HG02642 (cell line): ENCODE data around the gene SERTAD4.

Source experiments
- ATAC-seq: cut with Tn5 transposase; IDR thresholded peaks from one replicate; pipeline ENCODE4 v1.9.1; 2021; ENCODE audit warnings: mild to moderate bottlenecking; ENCODE audit not compliant: unreplicated experiment, poor library complexity

Gene SERTAD4

DNA sequence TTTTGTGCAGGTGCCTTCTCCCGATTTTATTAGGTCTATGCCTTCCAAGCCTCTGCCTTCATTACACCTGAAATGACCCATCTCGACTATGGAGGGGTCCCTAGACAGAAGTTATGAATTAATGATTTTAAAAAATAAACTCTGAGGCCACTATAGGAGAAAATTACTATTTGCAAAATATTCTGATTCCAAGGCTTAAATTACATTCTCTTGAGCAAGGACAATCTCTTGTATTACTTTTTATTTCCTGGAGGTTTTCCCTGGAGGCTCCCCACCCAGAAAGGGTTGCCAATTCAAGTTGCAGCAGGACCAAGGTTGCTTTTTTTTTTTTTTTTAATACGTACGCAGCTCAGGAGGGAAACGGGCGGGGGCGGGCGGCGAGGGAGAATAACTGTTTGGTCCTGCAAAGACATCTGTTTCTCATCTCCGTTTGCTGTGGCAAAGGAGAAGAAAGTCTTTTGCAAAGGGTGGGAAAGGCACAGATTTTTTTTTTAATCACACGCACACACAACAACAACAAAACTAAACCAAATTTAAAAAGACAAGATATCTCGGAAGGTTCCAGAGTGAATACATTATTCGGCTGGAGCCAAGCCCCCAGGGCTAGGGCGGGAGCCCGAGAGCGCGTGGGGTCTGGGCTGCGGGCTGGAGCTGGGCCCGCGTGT lies 618 bp upstream of the SERTAD4 start:
- no peak for ATAC-seq

- no peak for ATAC-seq
Observed at GRCh38 chr1:210233216-210233494, 559 bp downstream of the SERTAD4 start.

DNA sequence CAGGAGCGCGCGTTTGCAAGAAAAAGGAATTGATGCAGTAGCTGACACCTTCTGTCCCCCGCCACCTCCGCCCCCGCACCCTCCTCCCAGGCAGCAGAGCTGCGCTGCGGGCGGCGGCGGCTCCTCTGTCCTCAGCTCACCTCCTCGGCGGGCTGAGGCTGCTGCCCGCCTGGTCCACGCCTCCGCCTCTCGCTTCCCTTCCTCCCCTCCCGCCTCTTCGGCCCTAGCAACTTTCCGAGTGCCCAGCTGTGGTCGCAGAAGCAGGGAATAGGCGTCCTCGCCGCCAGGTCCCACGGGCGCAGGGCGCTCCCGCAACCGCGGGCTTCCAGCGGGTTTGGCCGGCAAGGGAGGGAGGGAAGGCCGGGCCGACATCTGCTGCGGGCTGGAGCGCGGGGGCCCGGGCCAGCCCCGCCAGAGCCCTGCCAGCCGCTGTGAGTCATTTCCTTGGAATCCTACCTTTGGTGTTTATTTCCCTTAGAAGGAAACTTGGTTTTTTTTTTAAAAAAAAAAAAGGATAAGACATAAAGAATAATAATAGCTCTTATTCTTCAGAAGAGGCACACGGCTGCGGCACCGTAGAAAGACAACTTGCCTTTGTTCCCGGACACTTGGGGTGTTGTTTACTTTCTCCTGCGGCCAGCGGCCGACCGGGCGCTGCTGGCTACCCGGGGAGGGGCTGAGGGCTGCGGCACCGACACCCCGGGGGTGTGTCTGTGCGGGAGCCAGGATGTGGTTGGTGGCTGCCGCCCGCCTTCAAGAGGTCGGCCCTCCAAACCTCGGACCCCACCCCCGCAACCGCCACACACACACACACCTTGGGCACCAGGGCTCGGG lies 1.1 kb downstream of the SERTAD4 start:
- ATAC-seq = no peak

- ATAC-seq = no peak
Observed at GRCh38 chr1:210234329-210234757, 1.7 kb downstream of the SERTAD4 start.

GRCh38 chr1:210235363-210236053 lies 2.9 kb downstream of the SERTAD4 start:
- no peak for ATAC-seq

DNA sequence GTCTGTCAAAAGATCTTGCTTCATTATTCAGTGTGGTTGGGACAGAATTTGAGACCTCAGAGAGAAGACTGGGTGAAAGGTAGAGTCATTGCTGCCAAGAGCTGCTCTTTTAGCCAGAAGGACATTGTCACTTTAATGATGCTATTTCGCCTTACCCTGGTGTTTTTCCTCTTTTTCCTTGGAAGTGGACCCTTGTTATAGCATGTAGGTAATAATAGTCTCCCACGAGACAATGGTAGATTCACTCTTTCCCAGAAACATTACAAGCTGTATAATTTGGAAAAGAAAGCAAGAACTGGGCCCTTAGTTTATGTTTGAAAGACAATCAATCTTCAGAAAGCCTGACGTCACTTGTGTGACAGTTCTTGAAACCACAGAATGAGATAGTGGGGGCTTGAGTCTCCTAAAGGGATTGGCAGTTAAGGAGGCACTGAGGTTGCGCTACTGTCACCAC lies 3.8 kb downstream of the SERTAD4 start:
- ATAC-seq = no peak

DNA sequence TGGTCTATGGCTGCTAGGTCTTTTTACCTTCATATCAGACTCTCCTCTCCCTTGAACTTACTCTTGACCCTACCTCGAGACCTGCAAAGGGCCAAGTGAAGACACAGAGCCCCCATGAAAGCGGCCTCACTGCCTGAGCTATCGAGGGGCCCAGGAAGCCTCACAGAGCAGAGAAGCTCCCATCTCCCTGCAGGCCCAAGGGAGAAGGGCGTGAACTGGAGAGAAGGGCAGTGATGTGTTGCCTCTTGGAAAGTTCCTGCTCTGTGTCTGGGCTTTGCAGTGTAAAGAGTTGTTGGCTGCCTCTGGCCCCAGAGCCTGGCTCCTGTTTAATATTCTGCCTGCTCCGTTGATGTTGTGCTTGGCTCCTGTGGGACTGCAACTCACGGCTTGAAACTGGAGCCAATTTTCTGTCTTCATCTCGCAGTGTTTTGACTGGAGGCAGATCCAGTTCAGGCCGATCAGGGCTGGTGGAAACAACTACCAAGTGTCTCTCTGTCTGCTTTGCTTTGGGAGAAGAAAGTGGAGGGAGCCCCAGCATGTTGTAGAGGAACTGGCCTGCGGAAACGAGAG lies 4.3 kb downstream of the SERTAD4 start:
- ATAC-seq = no peak

GRCh38 chr1:210237479-210237878 lies 4.9 kb downstream of the SERTAD4 start:
- ATAC-seq = no peak

- no peak for ATAC-seq
Observed at GRCh38 chr1:210237981-210238380, 5.4 kb downstream of the SERTAD4 start.

DNA sequence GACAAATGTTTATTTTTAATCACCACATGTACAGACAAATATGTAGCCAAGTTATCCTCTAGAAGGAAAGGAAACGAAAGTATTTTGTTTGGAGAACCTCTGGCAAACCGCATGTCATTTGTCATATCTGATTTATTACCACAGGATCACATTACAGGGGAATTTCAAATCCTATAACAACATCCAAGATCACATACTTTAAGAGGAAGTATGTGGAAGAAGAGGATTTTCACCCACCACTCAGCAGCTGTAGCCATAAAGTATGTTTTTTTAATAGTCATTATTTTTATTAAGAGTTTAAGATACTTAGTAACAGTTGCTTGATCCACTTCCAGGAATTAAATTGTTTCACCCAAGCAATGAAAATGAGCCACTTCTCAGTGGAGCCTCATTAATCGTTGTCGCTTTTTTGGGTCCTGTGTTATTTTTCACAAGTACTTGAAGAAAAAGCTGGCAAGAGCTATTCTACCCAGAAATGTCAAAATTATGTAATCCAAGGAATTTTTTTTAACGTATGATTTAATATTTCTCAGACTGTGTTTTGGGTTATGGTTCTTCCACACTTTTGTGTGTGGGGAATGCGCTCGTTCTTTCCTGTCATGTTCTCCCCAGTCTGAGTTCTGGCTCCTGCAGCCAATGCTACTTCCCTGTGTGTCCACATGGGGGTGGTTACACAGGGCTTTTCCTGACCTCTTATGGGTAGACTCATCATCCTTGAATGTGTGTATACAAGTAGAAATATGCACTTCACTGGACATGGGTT lies 6.9 kb downstream of the SERTAD4 start:
- ATAC-seq = no peak

DNA sequence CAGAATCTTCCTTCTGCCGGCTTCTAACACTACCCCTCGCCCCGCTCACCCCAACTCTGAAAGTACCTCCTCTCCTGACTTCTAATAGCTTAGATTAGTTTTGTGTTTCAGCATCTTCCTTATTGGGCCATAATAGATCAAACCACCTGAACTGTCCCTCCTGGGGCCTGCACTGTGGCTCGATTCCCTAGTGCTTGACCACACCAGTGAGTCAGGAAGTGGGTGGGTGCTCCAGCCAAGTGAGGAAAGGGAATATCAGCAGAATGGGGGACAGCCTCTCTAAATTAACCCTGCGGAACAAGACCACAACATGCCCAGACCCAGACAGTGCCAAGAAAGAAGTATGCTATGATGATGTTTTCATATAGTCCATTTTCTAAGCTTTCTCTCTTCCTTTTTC lies 8.5 kb downstream of the SERTAD4 start:
- ATAC-seq = no peak

GRCh38 chr1:210244746-210245367 lies 12.3 kb downstream of the SERTAD4 start:
- no peak for ATAC-seq

DNA sequence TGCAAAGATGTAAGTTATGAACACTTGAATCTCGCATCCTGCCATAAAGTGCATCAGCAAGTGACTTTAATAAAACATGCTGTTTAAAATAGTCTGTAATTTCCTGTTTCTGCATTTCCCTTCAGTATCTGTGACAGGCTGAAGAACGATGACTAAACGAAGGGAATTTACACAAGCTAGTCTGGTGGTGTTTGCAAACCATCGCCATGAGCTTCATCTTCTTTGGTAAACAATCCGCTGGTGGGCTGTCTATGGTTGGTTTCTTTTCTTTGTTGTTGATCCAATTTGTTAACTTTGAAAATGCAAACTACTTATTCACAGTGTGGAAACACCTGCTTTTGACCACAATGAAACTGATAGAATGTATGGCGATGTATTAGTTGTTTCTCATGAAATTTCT lies 13.9 kb downstream of the SERTAD4 start:
- ATAC-seq = peak; percentile 40

- ATAC-seq = no peak
Observed at GRCh38 chr1:210248341-210248740, 15.7 kb downstream of the SERTAD4 start.

DNA sequence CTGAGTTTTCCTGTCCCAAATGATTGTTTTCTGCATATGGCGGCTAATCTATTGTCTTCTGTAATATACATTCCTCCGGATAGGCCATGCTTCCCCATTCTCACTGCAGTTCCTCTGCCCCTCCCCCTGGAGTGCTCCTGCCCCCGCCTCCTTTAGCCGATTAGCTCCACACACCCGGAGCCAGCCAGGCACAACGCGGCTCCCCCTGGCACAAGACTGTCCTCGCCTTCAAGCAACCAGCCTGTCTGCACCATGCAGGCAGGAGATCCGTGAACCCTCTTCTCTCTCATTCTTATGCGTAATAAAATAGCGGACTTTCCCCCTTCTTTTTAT lies 18.0 kb downstream of the SERTAD4 start:
- ATAC-seq = no peak

- no peak for ATAC-seq
Observed at GRCh38 chr1:210250998-210251679, 18.5 kb downstream of the SERTAD4 start.

- ATAC-seq = no peak
Observed at GRCh38 chr1:210251680-210252490, 19.3 kb downstream of the SERTAD4 start.

DNA sequence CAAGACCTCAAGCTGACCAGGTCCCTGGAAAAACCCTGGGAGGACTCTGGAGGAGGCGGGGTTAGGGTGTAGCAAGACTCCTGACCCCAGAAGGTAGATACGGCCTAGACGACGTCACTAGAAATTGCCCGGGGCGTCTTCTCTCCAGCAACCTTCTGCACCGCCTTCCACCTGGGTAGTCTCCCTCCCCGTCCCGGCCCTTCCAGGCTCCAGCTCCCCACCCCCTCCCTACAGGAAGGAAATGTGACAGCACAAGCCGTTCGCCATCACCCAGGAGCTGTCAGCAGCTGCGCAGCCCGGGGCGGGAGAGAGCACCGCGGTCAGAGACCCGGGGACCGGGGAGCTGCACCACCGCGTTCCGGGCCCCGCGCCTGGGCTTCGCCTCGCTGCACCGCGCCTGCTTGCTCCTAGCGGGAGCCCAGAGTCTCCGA lies 20.0 kb downstream of the SERTAD4 start:
- no peak for ATAC-seq

DNA sequence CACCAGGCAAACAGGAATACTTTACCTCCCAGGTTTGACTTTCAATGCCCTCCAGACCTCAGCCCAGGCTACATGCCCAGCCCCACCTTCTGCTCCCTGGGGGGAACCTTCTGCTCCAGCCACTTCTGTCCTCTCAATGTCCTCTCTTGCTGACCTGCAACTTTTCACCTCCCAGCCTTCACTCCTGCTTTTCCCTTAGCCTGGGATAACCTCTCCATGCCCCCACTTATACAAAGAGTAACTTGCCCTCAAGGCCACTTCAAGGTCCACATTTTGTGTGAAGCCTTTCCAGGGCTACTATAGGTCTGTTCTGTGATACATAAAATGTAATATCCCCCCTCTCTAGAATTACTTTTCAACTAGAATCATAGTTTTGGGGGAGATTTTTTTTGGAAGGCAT lies 21.7 kb downstream of the SERTAD4 start:
- no peak for ATAC-seq
